Hematopoietic multipotent progenitor cell treated with erythropoietin and hydrocortisone succinate and interleukin-3 and kit ligand, for 17 days (in vitro differentiated cells): ENCODE results near the gene SAFB2.

Source experiments
- DNase-seq: peaks from one replicate; pipeline ENCODE4 v3.0.0-alpha.2; 2015; ENCODE audit warnings: low spot score

SAFB2 gene

DNA sequence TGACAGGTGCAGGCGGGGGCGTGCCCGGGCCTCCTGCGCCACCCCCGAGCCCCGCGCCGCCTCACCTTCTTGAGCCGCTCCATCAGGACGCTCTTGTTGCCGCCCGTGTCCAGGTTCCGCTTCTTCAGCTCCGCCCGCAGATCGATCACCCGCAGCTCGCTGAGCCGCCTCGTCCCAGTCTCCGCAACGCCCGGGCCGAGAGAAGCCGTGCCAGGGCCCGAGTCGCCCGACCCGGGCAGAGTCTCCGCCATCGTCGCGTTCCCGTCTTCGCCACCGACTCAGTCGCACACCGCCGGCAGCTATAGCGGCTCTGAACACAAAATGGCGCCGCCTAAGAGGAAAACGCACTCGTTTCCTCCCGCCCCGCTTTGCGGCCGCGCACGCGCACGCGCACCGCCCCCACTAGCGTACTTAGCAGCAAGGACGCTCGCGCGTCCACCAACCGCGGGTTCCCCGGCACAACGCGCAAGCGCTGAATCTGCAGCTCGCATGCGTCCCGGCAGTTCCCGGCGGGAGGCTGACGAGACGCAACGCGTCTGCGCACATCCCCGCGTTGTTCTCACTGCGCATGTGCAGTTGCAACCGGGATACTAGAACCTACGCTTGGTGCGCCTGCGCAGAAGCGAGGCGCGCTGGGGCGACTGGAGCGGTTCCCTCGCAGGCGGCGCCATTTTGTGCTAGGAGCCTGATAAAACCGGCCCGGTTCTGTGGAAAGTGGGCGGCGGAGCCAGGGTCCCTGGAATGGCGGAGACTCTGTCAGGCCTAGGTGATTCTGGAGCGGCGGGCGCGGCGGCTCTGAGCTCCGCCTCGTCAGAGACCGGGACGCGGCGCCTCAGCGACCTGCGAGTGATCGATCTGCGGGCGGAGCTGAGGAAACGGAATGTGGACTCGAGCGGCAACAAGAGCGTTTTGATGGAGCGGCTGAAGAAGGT lies at the start of gene SAFB2, which contains the start of gene SAFB:
Gene SAFB2, minus strand, starts transcription at position 312 of the 932 bp plus-strand sequence. Its CDS starts 61 bp downstream, at position 251.
Gene SAFB, plus strand, starts transcription at position 619 of the 932 bp plus-strand sequence. Its CDS starts 123 bp downstream, at position 742.
- DNase-seq = peak; percentile 100

DNA sequence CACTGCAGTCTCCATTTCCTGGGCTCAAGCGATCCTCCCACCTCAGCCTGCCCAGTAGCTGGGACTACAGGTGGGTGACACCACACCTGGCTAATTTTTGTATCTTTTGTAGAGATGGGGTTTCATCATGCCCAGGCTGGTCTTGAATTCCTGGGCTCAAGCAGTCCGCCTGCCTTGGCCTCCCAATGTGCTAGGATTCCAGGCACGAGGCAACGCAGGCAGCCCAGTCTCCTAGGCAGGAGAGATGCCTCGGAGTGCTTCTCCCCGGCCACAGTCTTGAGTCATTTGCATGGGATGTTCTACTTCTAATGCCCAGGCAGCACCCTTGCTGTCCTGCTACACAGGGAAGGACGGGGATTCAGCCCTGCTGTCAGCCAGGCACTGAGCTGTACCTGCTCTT lies 49.0 kb upstream of the SAFB2 start:
- no peak for DNase-seq

GRCh38 chr19:5669212-5669611 lies 46.6 kb upstream of the SAFB2 start:
- DNase-seq = no peak

DNA sequence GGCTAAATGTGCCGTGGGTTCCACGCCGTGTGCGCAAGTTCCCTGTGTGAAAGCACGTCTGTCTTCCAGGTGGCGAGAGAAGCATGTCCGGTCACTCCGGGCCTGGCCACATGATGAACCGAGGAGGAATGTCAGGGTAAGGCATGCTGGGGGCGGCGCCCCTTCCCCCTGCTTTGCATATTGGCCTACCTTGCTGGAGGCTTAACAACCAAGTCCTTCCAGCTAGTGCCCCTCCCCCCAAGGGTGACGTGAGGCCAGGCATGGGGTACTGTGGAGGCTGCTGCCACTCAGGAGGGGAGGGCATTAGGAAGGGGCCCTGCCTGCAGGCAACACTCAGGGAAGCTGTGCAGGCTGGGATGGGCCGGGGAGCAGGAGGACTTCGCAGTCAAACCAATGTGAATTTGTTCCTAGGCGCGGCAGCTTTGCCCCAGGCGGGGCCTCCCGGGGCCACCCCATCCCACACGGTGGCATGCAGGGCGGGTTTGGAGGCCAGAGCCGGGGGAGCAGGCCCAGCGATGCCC lies 45.2 kb upstream of the SAFB2 start:
- no peak for DNase-seq

DNA sequence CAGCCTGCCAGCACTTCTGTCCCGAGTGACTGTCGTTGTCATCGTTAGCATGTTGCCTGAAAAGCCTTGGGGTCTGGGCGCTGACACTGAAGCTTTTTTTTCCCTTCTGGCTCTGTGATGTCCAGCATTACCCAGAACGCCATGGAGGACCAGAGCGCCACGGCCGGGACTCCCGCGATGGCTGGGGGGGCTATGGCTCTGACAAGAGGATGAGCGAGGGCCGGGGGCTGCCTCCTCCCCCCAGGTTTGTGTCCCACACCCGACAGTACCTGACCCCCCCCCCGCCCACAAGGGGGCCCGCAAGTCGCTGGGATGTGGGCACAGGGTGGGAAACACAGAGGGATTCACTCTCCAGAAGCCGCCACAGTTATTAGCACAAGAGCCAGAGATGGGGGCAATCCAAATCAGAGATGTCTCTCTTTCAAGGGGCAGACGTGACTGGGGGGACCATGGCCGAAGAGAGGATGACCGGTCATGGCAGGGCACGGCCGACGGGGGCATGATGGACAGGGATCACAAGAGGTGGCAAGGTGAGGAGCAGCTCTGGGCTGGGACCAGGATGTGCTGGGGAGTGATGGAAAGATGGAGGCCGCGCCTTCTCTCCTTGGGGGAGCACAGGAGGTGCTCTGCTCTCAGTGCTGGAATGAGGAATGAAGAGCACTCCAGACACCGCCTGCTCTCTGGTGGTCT lies 44.5 kb upstream of the SAFB2 start:
- DNase-seq = no peak

- DNase-seq = no peak
Observed at GRCh38 chr19:5665781-5666513, 43.4 kb upstream of the SAFB2 start.

DNA sequence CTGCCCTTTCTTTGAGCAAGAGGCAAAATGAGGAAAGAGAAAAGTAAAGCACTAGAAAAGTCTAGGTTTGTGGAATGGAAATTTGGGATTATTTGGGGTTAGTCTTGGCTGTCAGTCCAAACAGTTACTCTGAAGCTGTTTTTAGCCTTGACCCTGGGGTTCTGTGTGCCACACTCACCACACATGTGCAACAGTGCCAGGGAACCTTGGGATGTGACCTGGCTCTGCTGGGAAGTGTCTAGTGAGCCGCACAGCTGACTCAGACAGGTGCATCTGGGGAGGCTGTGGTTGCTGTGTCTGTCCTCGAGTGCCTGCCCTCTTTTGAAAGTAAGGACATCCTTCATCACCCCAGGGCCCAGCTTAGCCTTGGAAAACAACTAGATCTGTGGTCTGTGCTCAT lies 41.9 kb upstream of the SAFB2 start:
- DNase-seq = no peak

DNA sequence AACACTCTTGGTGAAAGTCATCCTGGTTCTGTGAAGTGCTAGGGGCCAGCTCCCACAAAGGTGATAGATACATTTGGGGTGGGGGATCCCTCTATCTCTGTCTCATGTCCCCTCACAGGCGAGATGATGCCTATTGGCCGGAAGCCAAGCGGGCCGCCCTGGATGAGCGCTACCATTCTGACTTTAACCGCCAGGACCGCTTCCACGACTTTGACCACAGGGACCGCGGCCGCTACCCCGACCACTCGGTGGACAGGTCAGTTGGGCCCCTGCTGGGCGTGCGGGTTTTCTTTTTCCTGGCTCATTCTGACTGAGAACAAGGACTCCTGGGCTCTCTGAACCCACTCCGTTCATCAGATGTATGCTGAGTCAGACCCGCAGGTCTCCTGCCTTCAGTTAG lies 41.3 kb upstream of the SAFB2 start:
- DNase-seq = no peak

DNA sequence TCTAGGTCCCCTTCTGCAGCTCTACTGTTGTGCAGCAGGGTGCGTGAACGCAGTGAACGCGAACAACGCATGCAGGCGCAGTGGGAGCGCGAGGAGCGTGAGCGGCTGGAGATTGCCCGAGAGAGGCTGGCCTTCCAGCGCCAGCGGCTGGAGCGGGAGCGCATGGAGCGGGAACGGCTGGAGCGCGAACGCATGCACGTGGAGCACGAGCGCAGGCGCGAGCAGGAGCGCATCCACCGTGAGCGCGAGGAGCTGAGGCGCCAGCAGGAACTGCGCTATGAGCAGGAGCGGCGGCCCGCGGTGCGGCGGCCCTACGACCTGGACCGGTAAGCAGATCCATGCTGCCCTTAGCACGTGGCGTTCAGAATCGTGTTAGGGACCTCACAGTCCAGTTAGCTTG lies 38.9 kb upstream of the SAFB2 start:
- no peak for DNase-seq

- DNase-seq = no peak
Observed at GRCh38 chr19:5655412-5655811, 32.8 kb upstream of the SAFB2 start.

DNA sequence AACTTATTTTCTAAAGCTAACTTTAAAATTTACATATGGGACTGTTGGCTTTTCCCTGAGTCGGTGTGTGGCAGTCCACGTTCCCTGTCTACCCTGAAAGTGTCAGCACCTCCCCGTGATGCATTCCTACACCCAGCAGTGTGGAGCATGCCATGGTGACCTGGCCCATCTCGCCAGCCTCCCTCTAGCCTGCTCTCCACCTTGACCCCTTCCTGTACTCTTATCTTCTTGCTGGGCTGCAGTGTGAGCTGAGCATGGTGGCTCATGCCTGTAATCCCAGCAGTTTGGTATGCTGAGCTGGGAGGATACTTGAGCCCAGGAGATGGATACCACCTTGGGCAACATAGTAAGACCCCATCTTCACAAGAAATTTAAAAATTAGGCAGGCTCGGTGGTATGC lies 32.4 kb upstream of the SAFB2 start:
- no peak for DNase-seq

- DNase-seq = no peak
Observed at GRCh38 chr19:5652261-5652660, 29.7 kb upstream of the SAFB2 start.

GRCh38 chr19:5651361-5651760 lies 28.8 kb upstream of the SAFB2 start:
- DNase-seq = no peak

GRCh38 chr19:5648464-5648863 lies 25.9 kb upstream of the SAFB2 start:
- no peak for DNase-seq

GRCh38 chr19:5646703-5647102 lies 24.1 kb upstream of the SAFB2 start:
- no peak for DNase-seq

DNA sequence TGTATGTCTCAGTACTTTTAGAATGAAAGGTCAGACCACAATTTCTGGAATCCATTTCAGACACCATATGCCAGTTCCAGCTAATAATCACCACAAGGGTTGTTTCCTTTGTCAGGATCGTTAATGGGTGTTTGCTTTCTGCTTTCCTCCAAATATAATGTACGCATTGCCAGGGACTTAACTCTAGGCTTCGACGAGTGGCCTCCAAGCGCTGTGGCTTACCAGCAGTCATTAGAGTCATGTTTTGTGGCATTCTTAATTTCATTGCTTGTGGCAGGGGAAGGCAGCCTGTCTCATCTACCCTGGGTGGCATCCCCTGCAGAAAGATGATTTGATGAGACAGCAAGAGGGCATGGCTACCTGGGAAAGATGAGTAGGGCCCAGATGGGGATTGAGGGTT lies 22.8 kb upstream of the SAFB2 start:
- no peak for DNase-seq

GRCh38 chr19:5644037-5644436 lies 21.5 kb upstream of the SAFB2 start:
- no peak for DNase-seq

DNA sequence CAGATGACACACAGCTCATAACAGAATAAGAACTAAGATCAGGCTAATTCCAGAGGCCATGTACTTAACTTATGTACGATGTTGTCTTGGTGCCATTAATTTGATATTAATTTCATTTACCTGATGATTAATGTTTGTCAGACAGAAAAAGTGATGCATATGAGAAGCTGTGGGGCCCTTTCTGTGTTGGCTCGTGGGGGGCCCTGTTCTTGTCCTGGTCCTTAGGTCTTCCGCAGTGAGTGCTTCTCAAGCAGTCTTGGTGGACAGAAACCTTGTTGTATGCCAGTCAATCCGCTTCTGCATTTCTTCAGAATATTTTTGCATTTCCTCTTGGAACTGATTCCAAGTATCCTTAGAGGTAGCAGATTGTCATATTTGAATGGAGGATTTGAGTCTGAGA lies 20.5 kb upstream of the SAFB2 start:
- no peak for DNase-seq

DNA sequence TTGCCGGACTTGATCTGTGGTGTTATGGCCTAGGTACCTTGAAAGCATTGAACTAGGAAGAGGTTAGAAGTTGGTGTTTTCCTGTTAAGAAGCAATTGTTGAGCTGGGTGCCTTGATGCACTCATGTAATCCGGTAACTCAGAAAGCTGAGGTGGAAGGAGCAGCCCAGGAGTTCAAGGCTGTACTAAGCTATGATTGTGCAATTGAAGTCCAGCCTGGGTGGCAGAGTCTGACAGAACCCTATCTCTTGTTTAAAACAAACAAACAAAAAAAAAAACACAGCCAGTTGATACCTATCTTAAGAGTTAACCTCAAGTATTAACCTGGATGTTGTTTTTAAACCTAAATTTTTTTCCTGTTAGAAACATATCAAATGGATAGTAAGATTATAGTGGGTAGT lies 19.6 kb upstream of the SAFB2 start:
- DNase-seq = no peak

- DNase-seq = no peak
Observed at GRCh38 chr19:5641171-5641570, 18.6 kb upstream of the SAFB2 start.

GRCh38 chr19:5637971-5638370 lies 15.4 kb upstream of the SAFB2 start:
- DNase-seq = no peak

- DNase-seq = no peak
Observed at GRCh38 chr19:5635427-5635826, 12.9 kb upstream of the SAFB2 start.
